ENCODE results near the gene MCM8. TPM values are rescaled to one million over a fixed set of nuclear protein-coding genes. Genes with fewer than 3 reads are reported as not detected.
A peak's percentile ranks its signal among the peaks of the same experiment; 100 is the strongest.

Gene MCM8
- total RNA-seq, 1 experiment from 2014 or later = 27.0 TPM

GRCh38 chr20:5973971-5974370, 23.5 kb downstream of the MCM8 start:
- ChIA-PET POLR2A (ENCODE audit: unreplicated experiment) (no interaction called here), CTCF (no interaction called here)
- H4K20me1 ChIP-seq (ENCODE audit: low read length) = no peaks in the 10 kb centered on the region
- peaks cover 52% of the 10 kb centered on the region for H3K4me1 ChIP-seq (ENCODE audit: insufficient read depth, low read length)
- TF ChIP-seq EZH2 (IDR thresholded peaks at IDR 0.05; ENCODE audit: low read length, unreplicated experiment) (no peak), EZH2phosphoT487 (IDR thresholded peaks at IDR 0.05; ENCODE audit: borderline replicate concordance, low read length) (no peak)
- TF ChIP-seq, protein P1, sequence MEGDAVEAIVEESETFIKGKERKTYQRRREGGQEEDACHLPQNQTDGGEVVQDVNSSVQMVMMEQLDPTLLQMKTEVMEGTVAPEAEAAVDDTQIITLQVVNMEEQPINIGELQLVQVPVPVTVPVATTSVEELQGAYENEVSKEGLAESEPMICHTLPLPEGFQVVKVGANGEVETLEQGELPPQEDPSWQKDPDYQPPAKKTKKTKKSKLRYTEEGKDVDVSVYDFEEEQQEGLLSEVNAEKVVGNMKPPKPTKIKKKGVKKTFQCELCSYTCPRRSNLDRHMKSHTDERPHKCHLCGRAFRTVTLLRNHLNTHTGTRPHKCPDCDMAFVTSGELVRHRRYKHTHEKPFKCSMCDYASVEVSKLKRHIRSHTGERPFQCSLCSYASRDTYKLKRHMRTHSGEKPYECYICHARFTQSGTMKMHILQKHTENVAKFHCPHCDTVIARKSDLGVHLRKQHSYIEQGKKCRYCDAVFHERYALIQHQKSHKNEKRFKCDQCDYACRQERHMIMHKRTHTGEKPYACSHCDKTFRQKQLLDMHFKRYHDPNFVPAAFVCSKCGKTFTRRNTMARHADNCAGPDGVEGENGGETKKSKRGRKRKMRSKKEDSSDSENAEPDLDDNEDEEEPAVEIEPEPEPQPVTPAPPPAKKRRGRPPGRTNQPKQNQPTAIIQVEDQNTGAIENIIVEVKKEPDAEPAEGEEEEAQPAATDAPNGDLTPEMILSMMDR (conservative IDR thresholded peaks at IDR 0.05; ENCODE audit: low read depth, low read length) = no peak
- peaks cover 8% of the 10 kb centered on the region; the same call in 1 of the 2 replicates for H3K79me2 ChIP-seq (ENCODE audit: low read length)
- no peak overlapping the region for H2AFZ ChIP-seq (ENCODE audit: low read length)
- no TSS peak for BruUV-seq (replicated peaks)
- H3F3A ChIP-seq (ENCODE audit: low read length, unreplicated experiment) = peaks cover 6% of the 10 kb centered on the region
- peak overlapping the region; percentile 5; the same call in 1 of the 2 replicates for H3K9ac ChIP-seq (ENCODE audit: low read length)
- intact Hi-C loops (cut with micrococcal nuclease) = loop anchor here (1.0 to 2.0 kb wide), 2 partner anchors 13 to 24 kb away; partner anchors contain the start of genes MCM8 and TRMT6
- no peaks in the 10 kb centered on the region for H3K9me2 ChIP-seq (replicated peaks; ENCODE audit: low read length)
- no peak for DNase-seq
- H3K27ac ChIP-seq (ENCODE audit: low read length) = peak overlapping the region; percentile 86
- H3K4me2 ChIP-seq (ENCODE audit: low read length) = peak overlapping the region; percentile 37
- H3K4me3 ChIP-seq (ENCODE audit: low read length) = no peak overlapping the region
- H3K36me3 ChIP-seq (ENCODE audit: low read depth, low read length) = peaks cover 43% of the 10 kb centered on the region
- no peak for ATAC-seq
- H3K27me3 ChIP-seq (ENCODE audit: low read length) = no peaks in the 10 kb centered on the region
- no peaks in the 10 kb centered on the region for H3K9me3 ChIP-seq (ENCODE audit: low read length)

DNA sequence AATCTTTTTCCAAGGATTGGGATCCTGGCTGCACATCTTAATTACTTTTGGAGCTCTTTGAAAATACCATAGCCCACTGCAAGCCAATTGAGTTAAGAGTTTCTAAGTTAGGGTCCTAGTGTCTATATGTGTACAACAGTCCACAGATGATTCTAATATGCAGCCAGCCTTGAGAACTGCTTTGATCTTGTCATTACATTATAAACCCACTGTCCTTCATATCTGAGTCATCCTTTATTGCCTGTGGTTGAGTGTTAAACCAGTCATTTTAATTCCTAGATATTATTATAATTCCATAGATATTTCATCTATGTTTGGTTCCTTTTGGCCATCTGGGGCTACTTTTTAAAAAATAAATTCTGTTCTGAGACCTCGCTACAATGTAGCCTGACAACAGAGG, 24.1 kb downstream of the MCM8 start:
- TF ChIP-seq EZH2 (IDR thresholded peaks at IDR 0.05; ENCODE audit: low read length, unreplicated experiment) = no peak
- TF ChIP-seq, protein P1 (conservative IDR thresholded peaks at IDR 0.05; ENCODE audit: low read depth, low read length) = no peak
- no peak for TF ChIP-seq EZH2phosphoT487 (IDR thresholded peaks at IDR 0.05; ENCODE audit: borderline replicate concordance, low read length)
- POLR2A ChIA-PET (ENCODE audit: unreplicated experiment) = no interaction called here

GRCh38 chr20:5975778-5976177, 25.3 kb downstream of the MCM8 start:
- Histone ChIP-seq H3F3A (ENCODE audit: low read length, unreplicated experiment) (peaks cover 6% of the 10 kb centered on the region), H3K27me3 (ENCODE audit: low read length) (no peaks in the 10 kb centered on the region), H3K27ac (ENCODE audit: low read length) (no peak overlapping the region), H3K9ac (ENCODE audit: low read length) (no peak overlapping the region), H3K9me2 (replicated peaks; ENCODE audit: low read length) (no peaks in the 10 kb centered on the region), H3K36me3 (ENCODE audit: low read depth, low read length) (peaks cover 47% of the 10 kb centered on the region), H3K4me3 (ENCODE audit: low read length) (no peak overlapping the region), H3K4me2 (ENCODE audit: low read length) (no peak overlapping the region), H2AFZ (ENCODE audit: low read length) (no peak overlapping the region), H3K9me3 (ENCODE audit: low read length) (no peaks in the 10 kb centered on the region), H4K20me1 (ENCODE audit: low read length) (no peaks in the 10 kb centered on the region), H3K4me1 (ENCODE audit: insufficient read depth, low read length) (peaks cover 49% of the 10 kb centered on the region), H3K79me2 (ENCODE audit: low read length) (peaks cover 8% of the 10 kb centered on the region; the same call in 1 of the 2 replicates)
- ATAC-seq = no peak
- CTCF ChIA-PET = no interaction called here
- intact Hi-C loops (cut with micrococcal nuclease) = no loop called here
- DNase-seq = no peak
- TF ChIP-seq EZH2 (IDR thresholded peaks at IDR 0.05; ENCODE audit: low read length, unreplicated experiment) (no peak), EZH2phosphoT487 (IDR thresholded peaks at IDR 0.05; ENCODE audit: borderline replicate concordance, low read length) (no peak)
- TF ChIP-seq, protein P1 (conservative IDR thresholded peaks at IDR 0.05; ENCODE audit: low read depth, low read length) = no peak
- POLR2A ChIA-PET (ENCODE audit: unreplicated experiment) = no interaction called here
- BruUV-seq (replicated peaks) = no TSS peak

More for the DNA sequence above, 24.1 kb downstream of the MCM8 start:
- Histone ChIP-seq H3K9ac (ENCODE audit: low read length) (peak overlapping the region; percentile 5; the same call in 1 of the 2 replicates), H3K9me2 (replicated peaks; ENCODE audit: low read length) (no peaks in the 10 kb centered on the region), H3K27ac (ENCODE audit: low read length) (peak overlapping the region; percentile 86), H3K4me1 (ENCODE audit: insufficient read depth, low read length) (peaks cover 52% of the 10 kb centered on the region), H3F3A (ENCODE audit: low read length, unreplicated experiment) (peaks cover 6% of the 10 kb centered on the region), H2AFZ (ENCODE audit: low read length) (no peak overlapping the region), H4K20me1 (ENCODE audit: low read length) (no peaks in the 10 kb centered on the region), H3K79me2 (ENCODE audit: low read length) (peaks cover 8% of the 10 kb centered on the region; the same call in 1 of the 2 replicates), H3K4me3 (ENCODE audit: low read length) (no peak overlapping the region), H3K9me3 (ENCODE audit: low read length) (no peaks in the 10 kb centered on the region), H3K27me3 (ENCODE audit: low read length) (no peaks in the 10 kb centered on the region), H3K4me2 (ENCODE audit: low read length) (peak overlapping the region; percentile 37; the same call in 1 of the 2 replicates), H3K36me3 (ENCODE audit: low read depth, low read length) (peaks cover 44% of the 10 kb centered on the region)
- ATAC-seq = 0 out of 2 replicates have a peak, but pooled peaks have one; percentile 13
- BruUV-seq (replicated peaks) = no TSS peak
- intact Hi-C loops (cut with micrococcal nuclease) = no loop called here
- DNase-seq = peak; percentile 56
- CTCF ChIA-PET = no interaction called here

Data from PC-3 (cell line).